SU-DHL-6 (cell line): ENCODE data around the gene PIEZO1.

Source experiments
- CTCF ChIP-seq: fragments of 200-600 bp; sonication (generic); IDR thresholded peaks from one replicate; pipeline ENCODE4 v1.5.1; 2017; ENCODE audit warnings: antibody characterized with exemption, mild to moderate bottlenecking, low read length, moderate library complexity; ENCODE audit not compliant: insufficient read depth, poor library complexity, severe bottlenecking
- EZH2phosphoT487 ChIP-seq: fragments of 200-600 bp; sonication (generic), shearing (Covaris generic); conservative IDR thresholded peaks from 2 replicates; pipeline ENCODE4 v1.6.1; 2018; ENCODE audit warnings: mild to moderate bottlenecking, antibody characterized with exemption, low read length, moderate library complexity, mixed read lengths

DNA sequence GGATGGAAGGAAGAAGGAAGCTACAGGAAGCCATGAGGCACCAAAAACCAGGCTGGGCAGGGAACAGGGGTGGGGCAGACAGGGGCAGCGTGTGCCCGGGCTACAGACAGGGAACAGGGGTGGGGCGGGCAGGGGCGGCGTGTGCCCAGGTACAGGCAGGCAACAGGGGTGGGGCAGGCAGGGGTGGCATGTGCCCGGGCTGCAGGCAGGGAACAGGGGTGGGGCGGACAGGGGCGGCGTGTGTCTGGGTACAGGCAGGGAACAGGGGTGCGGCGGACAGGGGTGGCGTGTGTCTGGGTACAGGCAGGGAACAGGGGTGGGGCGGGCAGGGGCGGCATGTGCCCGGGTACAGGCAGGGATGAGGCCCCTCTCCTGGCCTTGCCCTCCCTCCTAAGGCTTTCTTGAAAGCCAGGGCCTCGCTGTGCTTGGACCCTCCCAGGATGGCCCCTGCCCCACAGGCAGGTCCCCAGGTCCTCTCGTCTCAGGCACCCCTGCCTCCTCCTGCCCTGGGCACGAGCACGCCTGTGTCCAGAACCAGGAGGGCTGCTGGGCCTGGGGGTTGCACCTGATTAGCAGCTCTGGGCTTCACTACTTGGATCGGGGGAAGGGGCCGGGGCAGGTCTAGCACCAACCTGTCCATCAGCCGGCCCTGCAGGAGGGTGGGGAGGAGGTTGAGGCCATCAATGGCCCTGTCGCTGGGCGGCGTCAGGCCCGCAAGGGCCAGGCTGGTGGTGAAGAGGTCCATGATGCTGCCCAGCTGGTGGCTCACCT lies 41.2 kb upstream of the PIEZO1 start:
- no peak for TF ChIP-seq CTCF
- TF ChIP-seq EZH2phosphoT487 = no peak
